MCF 10A (cell line): ENCODE results near the gene KIAA0513. TPM values are rescaled to one million over a fixed set of nuclear protein-coding genes. Genes with fewer than 3 reads are reported as not detected.
"Not testable (repeated sequence)": the region's sequence is repeated elsewhere in the genome, so short reads cannot be mapped to it uniquely, and the experiment has no call there.

ENCODE experiments used
- BruUV-seq: library from RNA; stranded (reverse); fragments of 400-500 nt; replicated peaks from 2 replicates; lab custom pipeline; 2021; lab: Mats Ljungman, UMichigan
- CTCF ChIA-PET: fragments of 300-600 bp; sonication (Branson Sonifier 250); formaldehyde crosslinking; extraction: SDS; loops from one replicate; lab custom pipeline; 2021; ENCODE audit warnings: antibody characterized with exemption, inconsistent platforms; lab: Yijun Ruan, JAX
- POLR2A ChIA-PET: fragments of 300-600, 350-650 bp; sonication (Branson Sonifier 250); formaldehyde crosslinking; extraction: SDS; loops from one replicate; lab custom pipeline; 2020; ENCODE audit warnings: antibody characterized with exemption, inconsistent platforms; lab: Yijun Ruan, JAX
- DNase-seq: peaks from one replicate; pipeline ENCODE4 v3.0.0-alpha.2; 2018; ENCODE audit not compliant: unreplicated experiment
- H3K27ac Mint-ChIP-seq: one replicate; pipeline ENCODE4 v1.8.0; 2022; ENCODE audit warnings: mild to moderate bottlenecking, low read depth, mixed read lengths; ENCODE audit not compliant: unreplicated experiment
- H3K27me3 Mint-ChIP-seq: one replicate; pipeline ENCODE4 v1.8.0; 2022; ENCODE audit warnings: mixed read lengths; ENCODE audit not compliant: insufficient read depth, unreplicated experiment
- H3K36me3 Mint-ChIP-seq: one replicate; pipeline ENCODE4 v1.8.0; 2022; ENCODE audit warnings: mild to moderate bottlenecking, moderate library complexity, mixed read lengths; ENCODE audit not compliant: insufficient read depth, unreplicated experiment
- H3K4me1 Mint-ChIP-seq: one replicate; pipeline ENCODE4 v1.8.0; 2022; ENCODE audit warnings: mixed read lengths; ENCODE audit not compliant: insufficient read depth, unreplicated experiment
- H3K4me3 Mint-ChIP-seq: one replicate; pipeline ENCODE4 v1.8.0; 2022; ENCODE audit warnings: mild to moderate bottlenecking, moderate library complexity, mixed read lengths; ENCODE audit not compliant: unreplicated experiment
- H3K9me3 Mint-ChIP-seq: one replicate; pipeline ENCODE4 v1.8.0; 2022; ENCODE audit warnings: mixed read lengths; ENCODE audit not compliant: unreplicated experiment
- CTCF ChIP-seq: fragments of 200-600 bp; IDR thresholded peaks from one replicate; pipeline ENCODE4 v1.8.0; 2022; ENCODE audit warnings: antibody characterized with exemption, mild to moderate bottlenecking; ENCODE audit not compliant: unreplicated experiment
- intact Hi-C: fragments of 100-400 bp; cut with micrococcal nuclease; formaldehyde crosslinking; loops from 2 replicates; pipeline ENCODE4 v1.14.1; 2022
- total RNA-seq: library from RNA; stranded (reverse); gene quantifications from 2 replicates; pipeline ENCODE4 v1.2.3, GENCODE V29; 2022

KIAA0513 gene
- total RNA-seq, 1 experiment from 2014 or later: 4.2 TPM

GRCh38 chr16:85028685-85029407 lies 1.3 kb downstream of the KIAA0513 start:
- H3K9me3 Mint-ChIP-seq: no peaks in the 10 kb centered on the region
- peak overlapping the region; percentile 84 for H3K4me3 Mint-ChIP-seq
- H3K27ac Mint-ChIP-seq: peak overlapping the region; percentile 10
- intact Hi-C loops: loop anchor here (1.0 to 2.0 kb wide), 2 partner anchors 35 to 58 kb away; no protein-coding TSS in a partner anchor
- TF ChIP-seq CTCF: no peak
- no peaks in the 10 kb centered on the region for H3K27me3 Mint-ChIP-seq
- peak; percentile 86 for DNase-seq
- CTCF ChIA-PET: interaction anchor here (1.0 to 1.6 kb wide), 4 partner anchors 15 to 39 kb away, joined by 3 to 7 read pairs (median 3); no protein-coding TSS in a partner anchor
- H3K4me1 Mint-ChIP-seq: peaks cover 18% of the 10 kb centered on the region
- POLR2A ChIA-PET: interaction anchor here (0.7 to 6.1 kb wide), 15 partner anchors 8 to 584 kb away, joined by 3 to 163 read pairs (median 7); partner anchors contain the start of genes GSE1 and ZDHHC7
- H3K36me3 Mint-ChIP-seq: peaks cover 10% of the 10 kb centered on the region
- TSS peak; percentile 58 for BruUV-seq

- CTCF ChIA-PET: no interaction called here
- TF ChIP-seq CTCF: no peak
- H3K27me3 Mint-ChIP-seq: no peaks in the 10 kb centered on the region
- DNase-seq: peak; percentile 81
- peaks cover 12% of the 10 kb centered on the region for H3K36me3 Mint-ChIP-seq
- intact Hi-C loops: loop anchor here (2.0 kb wide), 1 partner anchor 57 kb away; no protein-coding TSS in a partner anchor
- H3K27ac Mint-ChIP-seq: peak overlapping the region; percentile 10
- peak overlapping the region; percentile 84 for H3K4me3 Mint-ChIP-seq
- POLR2A ChIA-PET: interaction anchor here (0.7 to 6.1 kb wide), 5 partner anchors 18 to 122 kb away, joined by 3 to 163 read pairs (median 9); partner anchors contain the start of gene ZDHHC7
- no TSS peak for BruUV-seq
- H3K4me1 Mint-ChIP-seq: peaks cover 18% of the 10 kb centered on the region
- no peaks in the 10 kb centered on the region for H3K9me3 Mint-ChIP-seq
Measured at GRCh38 chr16:85029408-85029784, 1.8 kb downstream of the KIAA0513 start.

- Mint-ChIP-seq H3K4me1 (peaks cover 18% of the 10 kb centered on the region), H3K36me3 (peaks cover 12% of the 10 kb centered on the region), H3K9me3 (no peaks in the 10 kb centered on the region), H3K27ac (no peak overlapping the region), H3K4me3 (no peak overlapping the region), H3K27me3 (no peaks in the 10 kb centered on the region)
- TF ChIP-seq CTCF: no peak
- ChIA-PET POLR2A (interaction anchor here (0.6 to 6.1 kb wide), 7 partner anchors 18 to 287 kb away, joined by 3 to 163 read pairs (median 3); partner anchors contain the start of gene ZDHHC7), CTCF (interaction anchor here (0.5 to 0.7 kb wide), 3 partner anchors 13 to 32 kb away, joined by 3 to 4 read pairs (median 3); no protein-coding TSS in a partner anchor)
- intact Hi-C loops: loop anchor here (2.0 kb wide), 1 partner anchor 57 kb away; no protein-coding TSS in a partner anchor
- BruUV-seq: no TSS peak
- peak; percentile 53 for DNase-seq
Measured at GRCh38 chr16:85029981-85030401, 2.4 kb downstream of the KIAA0513 start.

GRCh38 chr16:85031451-85031850 lies 3.9 kb downstream of the KIAA0513 start:
- Mint-ChIP-seq H3K27me3 (no peaks in the 10 kb centered on the region), H3K4me1 (peaks cover 23% of the 10 kb centered on the region)
- no TSS peak for BruUV-seq

GRCh38 chr16:85032187-85032586 lies 4.6 kb downstream of the KIAA0513 start:
- H3K27me3 Mint-ChIP-seq, BruUV-seq, POLR2A ChIA-PET, intact Hi-C loops, H3K27ac Mint-ChIP-seq, H3K4me3 Mint-ChIP-seq, H3K9me3 Mint-ChIP-seq, DNase-seq: not testable (repeated sequence)
- peaks cover 30% of the 10 kb centered on the region for H3K4me1 Mint-ChIP-seq
- peaks cover 13% of the 10 kb centered on the region for H3K36me3 Mint-ChIP-seq
- CTCF ChIA-PET: interaction anchor here (1.3 kb wide), 1 partner anchor 44 kb away, joined by 3 read pairs; no protein-coding TSS in a partner anchor

More at GRCh38 chr16:85031451-85031850, 3.9 kb downstream of the KIAA0513 start:
- TF ChIP-seq CTCF: no peak
- POLR2A ChIA-PET: interaction anchor here (1.0 to 6.1 kb wide), 4 partner anchors 20 to 127 kb away, joined by 3 to 163 read pairs (median 66); partner anchors contain the start of gene ZDHHC7
- no peaks in the 10 kb centered on the region for H3K9me3 Mint-ChIP-seq
- DNase-seq: no peak
- intact Hi-C loops: no loop called here
- peaks cover 12% of the 10 kb centered on the region for H3K36me3 Mint-ChIP-seq
- CTCF ChIA-PET: interaction anchor here (0.6 to 1.3 kb wide), 4 partner anchors 25 to 60 kb away, joined by 3 to 4 read pairs (median 3); no protein-coding TSS in a partner anchor
- H3K27ac Mint-ChIP-seq: no peak overlapping the region
- no peak overlapping the region for H3K4me3 Mint-ChIP-seq
